ENCODE results near the gene IGFBP5. TPM values are rescaled to one million over a fixed set of nuclear protein-coding genes. Genes with fewer than 3 reads are reported as not detected.

Gene IGFBP5
- total and polyA plus RNA-seq, 10 donors, result 5.0 to 114 (median 28.9) TPM

- WGBS, 5 donors, result 84 to 96% (median 90%) methylated on average over 17 of the region's 17 CpGs
- Histone ChIP-seq H3K4me3 (no peak overlapping the region), H3K27me3 (replicated peaks in 1 of 7) (peaks cover 0 to 21% (median 0%) of the 10 kb centered on the region in 7 donors), H3K9me3 (no peaks in the 10 kb centered on the region), H3K27ac (no peak overlapping the region), H3K36me3 (peaks cover 0 to 18% (median 0%) of the 10 kb centered on the region in 6 donors), H3K4me1 (no peaks in the 10 kb centered on the region)
- TF ChIP-seq CTCF (IDR thresholded peaks at IDR 0.05 in 8 of 11, conservative IDR thresholded peaks at IDR 0.05 in 3 of 11) (no peak), POLR2AphosphoS5 (IDR thresholded peaks at IDR 0.05) (no peak), POLR2A (IDR thresholded peaks at IDR 0.05) (no peak)
- intact Hi-C loops (cut with DNase I; ENCODE audit: low total_unique reads), result no loop called here
- no peak for DNase-seq
These were observed 18.7 kb downstream of the IGFBP5 start for GRCh38 chr2:216676630-216677029.

- Histone ChIP-seq H3K36me3 (peaks cover 0 to 18% (median 0%) of the 10 kb centered on the region in 6 donors), H3K4me3 (no peak overlapping the region)
- 83 to 92% (median 88%) methylated on average over 9 of the region's 9 CpGs for WGBS, 5 donors
These were observed 21.0 kb downstream of the IGFBP5 start for GRCh38 chr2:216674376-216674775.

GRCh38 chr2:216673609-216674008 lies 21.7 kb downstream of the IGFBP5 start:
- H3K9me3 ChIP-seq, result no peaks in the 10 kb centered on the region
- H3K4me1 ChIP-seq, result no peaks in the 10 kb centered on the region
- 74 to 95% (median 91%) methylated on average over 5 to 9 of the region's 9 CpGs for WGBS, 5 donors
- H3K27me3 ChIP-seq (replicated peaks in 1 of 7), result peaks cover 0 to 31% (median 0%) of the 10 kb centered on the region in 7 donors
- DNase-seq, result no peak
- no peak for TF ChIP-seq CTCF (IDR thresholded peaks at IDR 0.05 in 8 of 11, conservative IDR thresholded peaks at IDR 0.05 in 3 of 11)
- no peak for TF ChIP-seq POLR2A (IDR thresholded peaks at IDR 0.05)
- no peak for TF ChIP-seq POLR2AphosphoS5 (IDR thresholded peaks at IDR 0.05)
- no peak overlapping the region for H3K27ac ChIP-seq
- peaks cover 0 to 18% (median 0%) of the 10 kb centered on the region in 6 donors for H3K36me3 ChIP-seq
- intact Hi-C loops (cut with DNase I; ENCODE audit: low total_unique reads), result no loop called here
- H3K4me3 ChIP-seq, result no peak overlapping the region

More at GRCh38 chr2:216674376-216674775, 21.0 kb downstream of the IGFBP5 start:
- no peak for DNase-seq
- Histone ChIP-seq H3K27me3 (replicated peaks in 1 of 7) (peaks cover 0 to 31% (median 0%) of the 10 kb centered on the region in 7 donors), H3K27ac (no peak overlapping the region), H3K9me3 (no peaks in the 10 kb centered on the region), H3K4me1 (no peaks in the 10 kb centered on the region)
- intact Hi-C loops (cut with DNase I; ENCODE audit: low total_unique reads), result no loop called here
- TF ChIP-seq CTCF (IDR thresholded peaks at IDR 0.05 in 8 of 11, conservative IDR thresholded peaks at IDR 0.05 in 3 of 11) (no peak), POLR2A (IDR thresholded peaks at IDR 0.05) (no peak), POLR2AphosphoS5 (IDR thresholded peaks at IDR 0.05) (no peak)

- Histone ChIP-seq H3K4me3 (no peak overlapping the region), H3K36me3 (peaks cover 0 to 12% (median 0%) of the 10 kb centered on the region in 6 donors), H3K27ac (no peak overlapping the region), H3K9me3 (no peaks in the 10 kb centered on the region), H3K4me1 (no peaks in the 10 kb centered on the region), H3K27me3 (replicated peaks in 1 of 7) (peaks cover 0 to 31% (median 0%) of the 10 kb centered on the region in 7 donors)
- intact Hi-C loops (cut with DNase I; ENCODE audit: low total_unique reads), result no loop called here
- 88 to 96% (median 94%) methylated on average over 10 of the region's 10 CpGs for WGBS, 5 donors
- TF ChIP-seq POLR2AphosphoS5 (IDR thresholded peaks at IDR 0.05), result no peak
- TF ChIP-seq POLR2A (IDR thresholded peaks at IDR 0.05), result no peak
- no peak for TF ChIP-seq CTCF (IDR thresholded peaks at IDR 0.05 in 8 of 11, conservative IDR thresholded peaks at IDR 0.05 in 3 of 11)
- no peak for DNase-seq
These were observed 22.3 kb downstream of the IGFBP5 start for GRCh38 chr2:216673021-216673420.

Measured in spleen (tissue), 11 donors.